NCI-H82 treated with DMSO at 0.1 percent for 48 hours (cell line): Measurements from ENCODE around the gene MAGI1.
"Not testable (repeated sequence)": the region's sequence is repeated elsewhere in the genome, so short reads cannot be mapped to it uniquely, and the experiment has no call there.

Experiments
- DNase-seq: peaks from one replicate; lab custom pipeline; 2025; ENCODE audit not compliant: unreplicated experiment; lab: John Stamatoyannopoulos, UW

The MAGI1 gene

DNA sequence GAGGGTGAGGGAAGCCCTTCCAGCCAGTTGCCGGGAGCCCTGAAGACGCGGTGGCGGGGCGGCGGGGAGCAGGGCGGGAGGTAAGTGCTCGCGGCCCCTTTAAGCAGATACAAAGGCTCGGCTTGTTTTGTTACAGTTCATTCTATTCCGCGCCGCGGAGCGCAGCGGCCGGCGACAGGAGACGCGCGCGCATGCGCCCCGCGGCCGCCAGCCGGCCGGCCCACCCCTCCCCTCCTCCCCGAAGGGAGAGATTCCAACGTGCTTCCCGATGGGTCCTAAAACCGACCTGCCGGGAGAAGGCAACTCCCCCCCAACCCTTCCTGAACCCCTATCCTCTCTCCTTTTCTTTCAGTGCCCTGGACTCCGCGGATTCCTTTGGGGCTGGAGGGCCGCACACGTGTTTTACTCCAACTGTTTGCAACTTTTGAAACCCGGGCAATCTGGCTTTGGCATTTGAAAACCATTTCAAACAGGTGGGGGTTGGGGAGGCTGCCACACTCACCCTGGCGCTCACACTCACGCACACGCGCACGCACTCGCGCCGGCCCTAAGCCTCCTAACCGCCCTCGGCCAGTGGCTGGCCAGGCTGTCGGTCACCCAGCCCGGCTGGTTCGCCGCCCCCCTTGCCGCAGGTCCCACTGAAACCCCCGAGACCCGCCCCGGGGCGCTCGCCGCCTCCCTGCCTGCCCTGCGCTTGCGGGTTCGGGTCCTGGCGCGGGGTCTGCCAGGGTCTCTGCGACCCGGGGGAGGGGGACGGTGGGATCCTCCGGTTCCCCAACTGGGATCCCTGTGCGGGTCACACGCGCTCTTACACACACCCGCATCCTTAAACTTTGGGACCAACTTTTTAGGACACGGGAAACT lies at the start of gene MAGI1:
Gene MAGI1, minus strand, starts transcription at position 193 of the 864 bp plus-strand sequence. CDS start 610 bp downstream, outside the sequence.
- DNase-seq, result peak; percentile 79

DNA sequence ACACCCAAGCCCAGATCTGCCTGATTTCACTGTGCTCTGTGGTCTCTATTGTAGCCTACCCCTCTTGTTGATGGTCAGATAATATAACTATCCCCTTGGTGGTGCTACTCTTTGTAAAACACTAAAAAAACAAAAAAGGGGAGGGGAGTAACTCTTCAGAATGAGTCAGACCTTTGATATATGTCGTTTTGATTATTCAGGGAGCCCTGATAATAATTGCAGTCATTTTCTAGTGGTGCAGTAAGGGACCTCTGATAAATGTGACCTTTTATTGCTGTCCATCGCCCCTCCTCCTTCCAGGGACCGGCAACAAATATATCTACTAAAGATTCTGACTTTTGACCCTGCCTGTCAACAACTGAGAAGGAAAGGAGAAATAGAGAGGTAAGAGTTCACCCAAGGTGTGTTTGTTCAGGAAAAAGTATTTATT lies 45.1 kb upstream of the MAGI1 start:
- no peak for DNase-seq

GRCh38 chr3:66083096-66083678 lies 44.5 kb upstream of the MAGI1 start:
- no peak for DNase-seq

DNA sequence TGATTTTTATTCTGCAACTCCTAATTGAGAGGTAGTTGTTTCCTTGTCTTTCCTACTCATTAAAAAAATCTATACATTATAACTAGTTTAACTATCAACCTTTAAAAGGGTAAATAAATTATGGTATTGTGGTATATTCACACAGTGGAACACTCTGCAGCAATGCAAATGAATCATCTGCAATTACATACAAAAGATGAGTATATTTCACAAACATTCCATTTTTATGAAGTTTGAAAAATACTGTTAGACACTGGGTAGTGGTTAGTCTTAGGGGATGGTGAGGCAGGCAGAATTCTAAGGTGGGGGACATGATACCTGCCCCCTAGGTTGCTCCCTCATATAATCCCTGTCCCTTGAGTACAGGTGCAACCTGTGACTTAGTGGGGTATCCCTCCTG lies 44.0 kb upstream of the MAGI1 start:
- DNase-seq, result no peak

- no peak for DNase-seq
These were observed 41.4 kb upstream of the MAGI1 start for GRCh38 chr3:66080167-66080566.

DNA sequence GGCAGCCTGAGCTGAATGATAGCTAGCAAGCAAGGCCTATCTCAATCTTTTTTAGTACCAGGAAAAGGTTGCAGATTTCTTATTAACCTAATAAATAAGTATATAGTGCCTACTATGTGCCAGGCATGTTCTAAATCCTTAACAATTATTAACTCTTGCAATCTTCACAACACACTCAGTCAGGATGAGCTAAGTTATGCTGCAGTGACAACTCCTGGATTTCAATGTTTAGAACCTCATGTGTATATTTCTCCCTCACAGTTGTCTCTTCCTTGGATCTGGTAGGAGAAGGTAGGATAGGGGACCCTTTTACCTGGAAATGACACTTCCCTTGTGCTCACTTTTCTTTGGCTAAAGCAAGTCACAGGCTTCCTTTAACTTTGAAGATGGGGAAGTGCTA lies 39.3 kb upstream of the MAGI1 start:
- DNase-seq, result no peak

DNA sequence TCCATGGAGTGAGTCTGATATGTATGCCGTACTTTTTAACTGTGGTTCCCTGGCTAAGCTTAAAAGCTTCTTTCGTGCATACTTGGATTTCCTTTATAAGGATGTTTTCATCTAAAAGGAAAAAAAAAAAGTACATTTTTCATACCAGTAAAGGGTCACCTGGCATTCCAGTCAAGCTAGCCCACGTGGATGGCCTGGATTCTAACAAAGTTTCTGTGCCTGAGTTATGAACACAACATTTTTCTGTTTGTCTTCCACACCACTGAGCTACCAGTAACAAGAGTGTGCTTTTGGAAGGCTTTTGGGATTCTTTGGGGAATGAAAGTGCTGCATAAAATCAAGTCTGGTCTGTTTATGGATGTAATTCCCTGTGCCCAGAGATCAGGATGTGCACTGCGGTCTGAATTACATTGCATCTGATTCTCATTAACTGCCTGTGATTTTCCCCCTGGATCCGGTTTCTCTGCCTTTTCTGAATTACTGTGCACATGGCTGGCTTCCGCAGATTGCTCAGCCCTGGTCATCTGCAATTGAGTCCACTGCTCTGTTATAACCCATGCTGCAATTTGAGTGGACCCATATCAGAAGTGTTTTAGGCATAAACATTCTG lies 38.2 kb upstream of the MAGI1 start:
- no peak for DNase-seq

DNA sequence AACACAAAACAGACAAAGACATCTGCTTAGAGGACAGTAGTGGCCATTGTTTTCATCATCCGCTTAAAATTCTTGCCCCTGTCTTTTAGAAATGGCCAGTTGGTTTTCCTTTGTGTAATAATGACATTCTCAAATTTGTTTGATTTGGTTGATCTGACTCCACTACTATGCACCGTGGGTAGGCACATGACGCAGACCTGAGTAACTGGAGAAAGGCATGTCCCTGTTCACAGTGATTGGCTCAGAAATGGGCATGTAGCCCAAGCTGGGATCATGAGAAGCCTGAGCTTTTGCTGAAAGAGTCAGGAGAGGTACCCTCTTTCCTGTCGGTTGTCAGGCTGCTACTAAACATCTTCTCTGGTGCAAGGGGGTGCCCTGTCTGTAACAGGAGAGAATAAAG lies 36.6 kb upstream of the MAGI1 start:
- no peak for DNase-seq

DNA sequence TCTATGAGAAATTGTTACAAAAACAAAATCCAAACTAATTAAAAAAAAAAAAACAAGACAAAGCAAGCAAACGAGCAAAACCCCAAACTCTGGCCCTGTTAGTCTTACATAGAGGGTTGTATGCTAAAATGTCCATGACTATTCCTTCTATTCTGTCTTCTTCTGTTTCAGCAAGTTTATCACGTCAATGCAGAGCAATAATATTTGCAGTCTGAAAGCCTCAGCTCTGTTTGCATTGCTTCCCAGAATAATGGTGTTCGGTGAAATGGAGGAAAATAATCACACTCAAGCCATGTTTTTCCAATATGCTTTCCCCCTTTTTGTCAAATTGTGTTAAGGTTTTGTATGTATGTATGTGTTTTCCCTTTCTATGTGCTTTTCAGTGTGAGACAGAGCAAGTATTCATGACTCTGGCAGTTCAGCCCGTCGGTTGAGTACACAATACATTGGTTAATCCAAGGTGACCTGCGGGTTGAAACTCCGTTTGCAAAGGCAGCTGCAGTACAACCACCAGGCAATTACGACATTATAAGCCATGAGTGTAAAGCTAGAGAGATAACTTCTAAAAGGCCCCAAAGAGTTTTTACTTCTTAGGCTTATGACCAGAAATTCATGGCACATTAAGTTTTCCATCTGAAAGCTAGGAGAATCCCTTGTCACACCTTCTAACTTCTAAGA lies 34.9 kb upstream of the MAGI1 start:
- DNase-seq, result no peak

- DNase-seq, result peak; percentile 12
These were observed 29.5 kb upstream of the MAGI1 start for GRCh38 chr3:66068255-66068654.

DNA sequence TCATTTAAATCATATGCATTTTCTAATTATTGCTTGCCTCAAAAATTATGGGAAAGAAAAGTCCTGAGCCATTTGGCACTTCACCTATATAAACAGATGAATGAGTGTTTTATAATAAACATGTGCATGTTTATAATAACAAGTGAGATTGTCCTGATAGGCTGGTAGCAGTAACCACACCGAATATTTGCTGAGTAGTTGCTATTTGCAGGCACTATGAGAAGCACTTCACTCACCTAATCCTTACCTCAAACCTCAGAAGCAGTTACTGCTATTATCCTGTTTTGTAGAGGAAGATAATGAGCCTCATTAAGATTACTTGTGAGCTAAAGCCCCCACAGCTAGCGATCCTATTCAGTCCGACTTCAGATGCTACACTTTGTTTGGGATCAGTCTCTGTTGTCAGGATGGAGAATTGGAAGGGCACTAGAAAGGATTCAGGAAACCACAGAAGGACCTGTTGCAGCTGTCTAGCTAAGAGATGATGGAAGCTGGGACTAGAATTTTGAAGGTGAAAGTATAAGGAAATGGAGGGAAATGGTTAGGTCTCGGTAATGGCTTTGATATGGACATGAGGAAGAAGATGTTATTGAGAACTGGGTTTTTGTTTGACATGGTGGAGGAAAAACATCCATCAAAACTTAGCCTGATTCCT lies 28.4 kb upstream of the MAGI1 start:
- peak; percentile 55 for DNase-seq

- no peak for DNase-seq
These were observed 16.6 kb upstream of the MAGI1 start for GRCh38 chr3:66055289-66055688.

GRCh38 chr3:66053550-66054094 lies 14.9 kb upstream of the MAGI1 start:
- no peak for DNase-seq

- no peak for DNase-seq
These were observed 14.2 kb upstream of the MAGI1 start for GRCh38 chr3:66052721-66053549.

DNA sequence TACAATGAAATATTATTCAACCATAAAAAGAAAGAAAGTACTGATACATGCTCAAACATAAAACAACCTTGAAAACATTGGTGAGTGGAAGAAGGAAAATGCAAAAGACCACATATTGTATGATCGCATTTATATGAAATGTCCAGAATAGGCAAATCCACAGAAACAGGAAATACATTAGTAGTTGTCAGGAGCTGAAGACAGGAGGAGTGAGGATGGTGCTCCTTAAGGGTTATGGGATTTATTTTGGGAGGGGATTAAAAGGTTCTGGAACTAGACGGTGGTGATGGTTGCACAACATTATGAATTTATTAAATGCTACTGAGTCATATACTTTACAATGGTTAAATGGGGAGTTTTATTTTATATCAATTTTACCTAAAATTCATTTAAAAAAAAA lies 12.1 kb upstream of the MAGI1 start:
- no peak for DNase-seq

- no peak for DNase-seq
These were observed 9.3 kb upstream of the MAGI1 start for GRCh38 chr3:66048051-66048395.

GRCh38 chr3:66047311-66048050 lies 8.8 kb upstream of the MAGI1 start:
- no peak for DNase-seq

- DNase-seq, result not testable (repeated sequence)
These were observed 7.6 kb upstream of the MAGI1 start for GRCh38 chr3:66046321-66046720.

- no peak for DNase-seq
These were observed 3.1 kb upstream of the MAGI1 start for GRCh38 chr3:66041828-66042227.
